GM21447 (cell line): ENCODE measurements around the gene INPPL1.
"Not testable (repeated sequence)": the region's sequence is repeated elsewhere in the genome, so short reads cannot be mapped to it uniquely, and the experiment has no call there.

ENCODE experiments used
- ATAC-seq: cut with Tn5 transposase; IDR thresholded peaks from one replicate; pipeline ENCODE4 v1.9.1; 2021; ENCODE audit not compliant: unreplicated experiment

The INPPL1 gene

DNA sequence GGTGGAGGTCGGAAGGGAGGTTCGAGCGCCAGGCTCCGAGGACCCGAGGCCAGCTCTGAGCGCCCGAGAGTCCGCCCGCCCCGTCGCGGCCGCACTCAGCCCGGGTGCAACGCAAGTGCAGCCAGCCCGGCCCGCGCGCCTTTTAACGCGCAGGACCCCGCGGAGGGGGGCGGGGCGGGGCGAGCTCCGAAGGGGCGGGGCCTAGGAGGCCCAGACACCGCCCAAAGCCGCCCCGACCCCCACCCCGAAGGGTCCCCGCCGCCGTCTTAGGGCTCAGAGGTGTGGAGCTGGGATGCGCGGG is 19.4 kb downstream of the INPPL1 start, which contains the start of gene PHOX2A:
Gene PHOX2A, minus strand, starts transcription at position 117 of the 301 bp plus-strand sequence. CDS start 172 bp downstream, outside the sequence.
- no peak for ATAC-seq

DNA sequence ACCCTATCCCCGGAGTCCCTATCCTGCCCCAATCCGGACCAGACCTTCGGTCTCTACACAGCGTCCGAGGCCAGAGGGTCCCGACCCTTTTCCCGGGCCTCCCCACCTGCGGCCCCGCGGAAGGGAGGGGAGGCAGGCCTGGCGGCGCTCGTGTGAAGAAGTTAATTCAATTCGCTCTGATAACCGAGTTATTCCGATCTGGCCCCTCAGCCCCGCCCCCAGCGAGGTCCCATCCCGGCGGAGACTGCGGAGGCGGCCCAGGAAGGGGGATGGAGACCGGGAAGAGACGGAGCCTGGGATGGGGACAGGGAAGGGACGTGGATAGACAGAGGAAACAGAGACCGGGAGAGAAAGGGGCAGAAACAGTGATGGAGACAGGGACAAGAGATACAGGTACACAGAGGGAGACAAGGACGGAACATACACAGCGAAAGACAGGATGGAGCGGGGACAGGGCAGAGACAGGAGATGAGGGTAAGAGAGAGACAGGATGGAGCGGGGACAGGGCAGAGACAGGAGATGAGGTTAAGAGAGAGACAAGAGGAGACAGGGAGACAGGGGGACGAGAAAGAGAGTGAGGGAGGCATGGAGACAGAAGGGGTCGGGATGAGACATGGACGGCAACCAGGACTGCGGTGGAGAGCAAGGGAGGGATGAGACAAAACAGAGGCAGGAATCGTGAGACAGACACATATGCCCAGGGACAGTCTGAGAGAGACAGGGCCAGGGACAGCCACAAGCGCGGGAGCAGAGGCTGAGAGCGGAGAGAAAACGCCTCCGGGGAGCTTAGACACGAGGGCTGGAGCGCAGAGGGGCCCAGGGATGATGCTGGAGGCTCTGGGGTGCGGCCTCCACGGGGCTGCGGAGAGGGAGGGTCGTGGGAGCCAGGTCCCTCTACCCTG is 20.0 kb downstream of the INPPL1 start:
- no peak for ATAC-seq

DNA sequence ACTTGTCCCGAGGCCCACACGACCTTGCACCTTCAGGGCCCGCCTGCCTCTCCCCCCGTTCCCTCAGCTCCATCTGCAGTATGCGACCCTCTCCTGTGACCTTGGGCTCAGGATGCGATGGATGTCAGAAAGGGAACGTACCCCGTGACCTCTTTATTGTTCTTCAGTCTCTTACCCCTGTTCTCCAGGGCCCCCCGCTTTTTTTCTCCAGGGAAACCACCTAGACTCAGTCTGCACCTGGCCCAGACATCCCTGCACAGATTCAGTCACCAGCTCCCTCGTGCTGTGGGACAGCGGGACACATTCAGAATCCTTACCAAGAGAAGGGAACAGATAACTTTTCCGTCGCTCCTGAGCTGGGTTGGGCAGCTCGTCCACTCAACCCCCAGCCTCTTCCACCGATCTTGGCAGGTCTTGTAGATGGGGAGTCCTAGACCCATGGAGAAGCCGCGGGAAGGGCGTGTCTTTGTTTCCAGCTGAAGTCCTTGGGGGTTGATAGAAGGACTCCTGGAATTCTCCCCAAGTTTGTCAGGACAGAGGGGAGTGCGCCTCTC is 20.8 kb downstream of the INPPL1 start:
- ATAC-seq = no peak

DNA sequence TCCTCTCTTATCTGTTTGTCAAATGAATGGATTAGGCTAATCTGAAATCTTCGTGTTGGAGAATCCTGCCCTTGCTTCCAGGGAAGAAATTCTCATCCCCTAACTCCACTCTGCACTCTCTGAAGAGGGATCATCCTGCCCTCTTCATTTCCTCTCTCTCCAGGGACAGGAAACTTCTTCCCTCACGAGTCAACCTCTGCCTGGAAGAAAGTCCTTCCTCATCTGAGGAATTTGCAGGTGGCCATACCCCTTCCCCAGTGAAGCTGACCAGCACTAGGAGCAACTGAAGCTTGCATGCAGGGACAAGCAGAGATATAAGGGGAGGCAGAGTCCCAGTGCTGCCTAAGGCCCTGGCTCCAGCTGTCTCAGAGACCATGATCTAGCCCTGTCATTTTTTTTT is 23.0 kb downstream of the INPPL1 start:
- no peak for ATAC-seq

DNA sequence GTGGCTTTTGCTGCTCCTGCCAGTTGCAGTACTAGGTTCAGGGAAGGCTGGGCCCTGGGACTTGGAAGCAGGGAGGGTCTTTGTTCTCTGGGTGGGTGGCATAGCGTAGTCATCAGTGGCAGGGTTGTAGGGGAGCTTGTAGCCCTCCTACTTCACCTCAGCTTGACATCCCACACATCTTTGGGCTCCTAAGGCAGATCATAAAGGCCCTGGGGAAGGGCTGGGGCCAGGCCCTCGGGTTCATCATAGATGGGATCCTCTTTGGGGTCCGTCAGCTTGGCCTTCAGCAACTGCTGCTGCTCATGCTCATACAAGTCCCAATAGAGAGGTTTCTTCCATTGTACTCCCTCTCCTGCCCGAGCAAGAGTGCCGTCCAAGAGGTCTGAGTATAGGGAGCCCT is 25.4 kb downstream of the INPPL1 start:
- ATAC-seq = no peak

GRCh38 chr11:72250661-72251464 is 26.3 kb downstream of the INPPL1 start:
- ATAC-seq = no peak

DNA sequence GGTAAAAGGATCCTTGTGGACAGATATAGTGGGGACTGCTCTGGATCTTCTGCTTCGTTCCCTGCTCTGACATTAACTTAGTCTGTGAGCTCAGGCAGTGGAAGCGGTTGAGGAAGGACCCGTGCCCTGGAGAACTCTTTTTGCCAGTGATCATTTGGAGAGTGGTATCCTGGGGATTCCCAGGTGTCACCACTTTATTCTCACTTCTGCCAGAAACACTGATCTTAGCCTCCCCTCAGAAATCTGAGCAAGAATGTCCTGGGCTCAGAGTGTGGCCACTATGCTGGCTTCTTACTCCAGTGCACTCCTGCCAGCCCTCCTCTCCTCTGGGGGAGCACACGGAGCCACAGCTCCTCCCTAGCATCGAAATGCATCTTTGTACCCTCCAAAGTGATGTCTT is 27.0 kb downstream of the INPPL1 start:
- no peak for ATAC-seq

DNA sequence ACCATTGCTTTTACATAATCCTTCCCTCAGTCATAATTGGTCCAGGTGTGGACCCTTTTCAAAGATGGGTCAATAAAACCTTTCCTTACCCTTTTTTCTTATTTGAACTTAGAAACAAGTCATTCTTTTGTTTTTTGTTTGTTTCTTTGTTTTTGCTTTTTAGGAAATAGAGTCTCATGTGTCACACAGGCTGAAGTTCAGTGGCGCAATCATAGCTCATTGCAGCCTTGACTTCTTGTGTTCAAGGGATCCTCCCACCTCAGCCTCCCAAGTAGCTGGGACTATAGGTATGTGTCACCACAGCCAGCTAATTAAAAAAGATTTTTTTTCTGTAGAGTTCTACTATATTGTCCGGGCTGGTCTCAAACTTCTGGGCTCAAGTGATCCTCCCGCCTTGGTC is 28.8 kb downstream of the INPPL1 start:
- no peak for ATAC-seq

DNA sequence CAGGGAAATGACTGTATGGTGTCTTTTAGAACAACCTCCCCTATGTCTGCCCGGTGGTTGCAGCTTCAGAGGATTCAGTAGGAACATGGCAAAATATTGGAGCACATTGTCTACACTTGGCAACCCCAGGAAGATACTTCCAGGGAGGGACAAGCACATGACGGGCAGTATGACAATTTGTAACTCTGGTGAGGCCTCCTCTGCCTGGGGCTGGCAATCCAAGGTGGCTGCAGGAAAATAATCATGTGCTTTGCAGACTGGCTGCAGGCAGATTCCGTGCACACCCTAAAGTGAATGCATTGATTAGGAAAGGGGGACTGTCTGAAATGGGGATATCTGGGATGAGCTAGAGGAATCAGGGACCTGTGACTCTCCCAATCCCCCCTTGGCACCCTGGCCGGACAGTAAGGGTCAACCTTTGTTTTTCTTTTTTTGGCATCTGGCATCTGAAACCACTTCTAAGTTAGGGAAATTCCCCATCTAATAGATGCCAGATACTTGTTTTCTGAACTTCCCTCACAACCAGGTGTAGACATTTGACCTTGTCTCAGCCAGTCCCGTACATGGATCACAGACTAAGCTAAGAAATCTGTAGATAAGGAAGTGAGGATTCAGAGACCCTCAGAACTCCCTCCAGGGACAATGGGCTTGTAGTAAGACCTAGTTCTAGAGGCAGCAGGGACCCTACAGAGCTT is 29.9 kb downstream of the INPPL1 start:
- ATAC-seq = no peak

GRCh38 chr11:72257570-72257969 is 33.0 kb downstream of the INPPL1 start:
- ATAC-seq = no peak

DNA sequence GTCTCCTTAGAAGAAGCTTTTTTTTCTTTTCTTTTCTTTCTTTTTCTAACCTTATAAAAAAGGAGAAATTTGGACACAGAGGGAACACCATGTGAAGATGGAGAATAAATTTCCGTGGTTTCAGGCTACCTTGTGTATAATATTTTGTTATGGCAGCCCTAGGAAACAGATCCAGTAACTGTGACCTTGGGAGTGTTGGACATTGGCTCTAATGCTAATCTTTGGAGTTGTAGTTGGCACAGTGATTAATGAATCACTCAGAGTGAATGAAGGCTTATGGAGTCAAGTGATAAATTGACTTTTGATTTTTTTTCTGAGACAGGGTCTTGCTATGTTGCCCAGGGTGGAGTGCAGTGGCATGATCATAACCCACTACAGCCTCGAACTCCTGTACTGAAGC is 34.9 kb downstream of the INPPL1 start:
- no peak for ATAC-seq

- no peak for ATAC-seq
These were observed 36.0 kb downstream of the INPPL1 start for GRCh38 chr11:72260574-72260973.

- no peak for ATAC-seq
These were observed 38.8 kb downstream of the INPPL1 start for GRCh38 chr11:72263361-72263760.

- ATAC-seq = no peak
These were observed 41.4 kb downstream of the INPPL1 start for GRCh38 chr11:72265951-72266350.

DNA sequence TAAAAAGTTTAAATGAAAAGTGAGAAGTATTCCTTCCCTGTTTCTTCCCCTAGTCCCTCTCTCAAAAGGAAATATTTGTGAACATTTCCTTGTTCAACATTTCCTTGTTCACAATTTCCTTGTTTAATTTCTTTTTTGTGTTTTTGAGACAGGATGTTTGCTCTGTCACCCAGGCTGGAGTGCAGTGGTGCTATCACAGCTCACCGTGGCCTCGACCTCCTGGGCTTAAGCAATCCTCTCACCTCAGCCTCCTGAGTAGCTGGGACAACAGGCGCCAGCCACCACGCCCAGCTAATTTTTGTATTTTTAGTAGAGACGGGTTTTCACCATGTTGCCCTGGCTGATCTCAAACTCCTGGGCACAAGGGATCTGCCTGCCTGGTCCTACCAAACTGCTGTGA is 42.4 kb downstream of the INPPL1 start:
- ATAC-seq = not testable (repeated sequence)

DNA sequence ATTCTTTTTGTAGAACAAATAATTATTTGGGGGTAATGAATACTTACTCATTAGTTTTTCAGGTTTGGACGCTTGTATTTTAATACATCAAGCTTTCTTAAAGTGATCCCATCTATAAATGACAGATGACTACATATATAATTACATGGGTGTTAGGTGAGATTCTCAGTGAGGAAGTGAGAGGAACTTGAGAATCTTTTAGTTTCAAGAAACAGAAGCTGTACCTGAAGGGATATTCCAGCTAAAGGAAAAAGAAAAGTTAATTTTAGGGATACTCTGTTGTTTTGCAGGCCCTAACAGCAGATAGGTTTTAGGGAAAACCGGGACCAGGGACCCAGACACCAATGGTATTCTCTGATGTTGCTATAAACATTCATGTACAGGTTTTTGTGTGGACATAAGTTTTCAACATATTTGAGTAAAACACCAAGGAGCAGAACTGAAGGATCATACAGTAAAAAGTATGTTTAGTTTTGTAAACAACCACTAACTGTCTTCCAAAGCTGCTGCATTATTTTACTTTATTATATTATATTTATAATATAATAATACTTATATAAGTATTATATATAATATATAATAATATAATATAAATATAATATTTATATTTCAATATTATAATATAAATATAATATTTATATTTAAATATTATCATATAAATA is 43.5 kb downstream of the INPPL1 start:
- no peak for ATAC-seq

GRCh38 chr11:72271980-72272379 is 47.4 kb downstream of the INPPL1 start:
- ATAC-seq = no peak

- no peak for ATAC-seq
These were observed 49.9 kb downstream of the INPPL1 start for GRCh38 chr11:72274435-72274834.

DNA sequence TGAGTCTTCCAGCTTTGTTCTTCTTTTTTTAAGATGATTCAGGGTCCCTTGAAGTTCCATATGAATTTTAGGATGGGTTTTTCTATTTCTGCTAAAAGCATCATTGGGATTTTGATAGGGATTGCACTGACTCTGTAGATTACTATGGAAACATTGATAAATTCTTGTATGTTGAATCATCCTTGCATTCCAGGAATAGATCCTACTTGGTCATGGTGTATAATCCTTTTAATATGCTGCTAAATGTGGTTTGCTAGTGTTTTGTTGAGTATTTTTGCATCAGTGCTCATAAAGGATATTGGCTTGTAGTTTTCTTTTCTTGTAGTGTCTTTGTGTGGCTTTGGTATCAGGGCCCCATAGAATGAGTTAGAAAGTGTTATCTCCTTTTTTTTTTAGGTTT is 54.3 kb downstream of the INPPL1 start:
- no peak for ATAC-seq

DNA sequence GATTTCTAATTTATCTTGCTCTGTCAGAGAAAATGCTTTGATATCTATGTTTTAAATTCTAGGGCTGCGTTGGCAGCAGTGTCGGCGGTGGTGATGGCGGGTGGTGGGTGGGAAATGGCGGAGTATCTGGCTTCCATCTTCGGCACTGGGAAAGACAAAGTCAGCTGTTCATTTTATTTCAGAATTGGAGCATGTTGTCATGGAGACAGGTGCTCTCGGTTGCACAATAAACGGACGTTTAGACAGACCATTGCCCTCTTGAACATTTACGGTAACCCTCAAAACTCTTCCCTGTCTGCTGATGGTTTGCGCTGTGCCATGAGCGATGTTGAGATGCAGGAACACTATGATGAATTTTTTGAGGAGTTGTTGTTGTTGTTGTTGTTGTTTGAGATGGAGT is 55.5 kb downstream of the INPPL1 start:
- no peak for ATAC-seq
